K562 (cell line): ENCODE data around the gene ROBO1. TPM values are rescaled to one million over a fixed set of nuclear protein-coding genes. Genes with fewer than 3 reads are reported as not detected.

Experiments
- ATAC-seq: fragments of 200-7000 bp; cut with Tn5 transposase; 3 replicates; pipeline ENCODE4 v1.9.1; 2020; ENCODE audit warnings: moderate library complexity
- BruUV-seq: library from RNA; stranded (reverse); fragments of 400-500 nt; replicated peaks from 2 replicates; lab custom pipeline; 2021; lab: Mats Ljungman, UMichigan
- CTCF ChIA-PET: fragments of 300-600 bp; formaldehyde crosslinking; extraction: SDS; loops from one replicate; lab custom pipeline; 2021; ENCODE audit warnings: low intra/inter-chr PET ratio; lab: Yijun Ruan, JAX
- POLR2A ChIA-PET: fragments of 300-600, 350-650 bp; sonication (Branson Sonifier 250); formaldehyde crosslinking; extraction: SDS; loops from one replicate; lab custom pipeline; 2021; ENCODE audit warnings: antibody characterized with exemption, inconsistent platforms; lab: Yijun Ruan, JAX
- DNase-seq, 4 experiments: peaks; one replicate each; pipeline versions ENCODE4 v3.0.0 to v3.0.0-alpha.2; 2011 to 2018; ENCODE audit warnings: low spot score in 3 of 4, mixed read lengths in 3 of 4; ENCODE audit errors: extremely low read depth in 1 of 4
- FAIRE-seq: peaks from 2 replicates; lab custom pipeline; 2011; peaks lifted over from hg19 to GRCh38; lab: Jason Lieb, UNC
- H2AFZ ChIP-seq: 2 replicates; pipeline ENCODE4 v1.6.0; 2011; ENCODE audit warnings: low read depth, low read length, control low read depth, inconsistent platforms
- H3K27ac ChIP-seq: fragments of 200-600 bp; 3 replicates; pipeline ENCODE4 v1.8.0; 2011; ENCODE audit warnings: low read depth, mild to moderate bottlenecking, control low read depth, inconsistent platforms, low read length, moderate library complexity, mixed read lengths; ENCODE audit errors: extremely low read depth
- H3K27me3 ChIP-seq, 2 experiments: fragments of 300-600 bp in 1 of 2; 2 replicates in 1 of 2; 3 replicates in 1 of 2; pipeline versions ENCODE4 v1.6.0 to v1.8.0; 2011; ENCODE audit warnings: inconsistent platforms in 2 of 2, low read length in 2 of 2, mild to moderate bottlenecking in 1 of 2, mixed read lengths in 1 of 2, moderate library complexity in 1 of 2; ENCODE audit not compliant: control insufficient read depth in 2 of 2, insufficient read depth in 2 of 2
- H3K36me3 ChIP-seq: fragments of 300-600 bp; 3 replicates; pipeline ENCODE4 v1.8.0; 2011; ENCODE audit warnings: mild to moderate bottlenecking, low read length, inconsistent platforms; ENCODE audit not compliant: control insufficient read depth, insufficient read depth
- H3K4me1 ChIP-seq, 2 experiments: fragments of 200-600 bp in 1 of 2; replicated peaks in 1 of 2; 2 replicates in 1 of 2; 3 replicates in 1 of 2; pipeline versions ENCODE4 v1.5.1 to v1.8.0; 2011; ENCODE audit warnings: inconsistent platforms in 2 of 2, low read length in 2 of 2, mild to moderate bottlenecking in 1 of 2, mixed read lengths in 1 of 2, moderate library complexity in 1 of 2; ENCODE audit not compliant: control insufficient read depth in 2 of 2, insufficient read depth in 2 of 2
- H3K4me2 ChIP-seq: 2 replicates; pipeline ENCODE4 v1.6.1; 2011; ENCODE audit warnings: low read length, control low read depth, inconsistent platforms, mixed read lengths; ENCODE audit not compliant: insufficient read depth
- H3K4me3 ChIP-seq: fragments of 200-600 bp; sonication (generic), shearing (Covaris generic); 2 replicates; pipeline ENCODE4 v1.5.1; 2016; ENCODE audit warnings: control low read depth, inconsistent platforms
- H3K79me2 ChIP-seq: fragments of 200-600 bp; 3 replicates; pipeline ENCODE4 v1.8.0; 2011; ENCODE audit warnings: low read length, inconsistent platforms; ENCODE audit not compliant: control insufficient read depth, insufficient read depth
- H3K9ac ChIP-seq, 2 experiments: 2 replicates each; pipeline versions ENCODE4 v1.6.0 to v1.6.1; 2011; ENCODE audit warnings: low read depth in 2 of 2, low read length in 2 of 2, control low read depth in 1 of 2, inconsistent platforms in 1 of 2, mild to moderate bottlenecking in 1 of 2, mixed read lengths in 1 of 2; ENCODE audit not compliant: insufficient read depth in 1 of 2
- H3K9me1 ChIP-seq: one replicate; pipeline ENCODE4 v1.6.0; 2011; ENCODE audit warnings: inconsistent platforms, mild to moderate bottlenecking, low read length, moderate library complexity; ENCODE audit not compliant: control insufficient read depth, insufficient read depth
- H3K9me3 ChIP-seq: replicated peaks from 2 replicates; pipeline ENCODE4 v1.5.1; 2011; ENCODE audit warnings: low read depth, low read length, inconsistent platforms; ENCODE audit not compliant: control insufficient read depth, insufficient read depth
- H4K20me1 ChIP-seq: replicated peaks from 2 replicates; pipeline ENCODE4 v1.6.1; 2011; ENCODE audit warnings: low read length, inconsistent platforms, mixed read lengths; ENCODE audit not compliant: control insufficient read depth, insufficient read depth
- AFF4 ChIP-seq: sonication (generic); formaldehyde crosslinking; IDR thresholded peaks from 2 replicates; pipeline ENCODE4 v1.8.0; 2023; ENCODE audit warnings: mild to moderate bottlenecking, missing genetic modification reagents
- ATF3 ChIP-seq, 2 experiments: fragments of 450-650 bp in 1 of 2; sonication (generic) in 1 of 2; formaldehyde crosslinking in 1 of 2; IDR thresholded peaks in 1 of 2; conservative IDR thresholded peaks in 1 of 2; 2 replicates each; pipeline versions ENCODE4 v1.6.1 to v1.8.1; 2016 to 2023; ENCODE audit warnings: mild to moderate bottlenecking in 2 of 2, moderate library complexity in 2 of 2, inconsistent platforms in 1 of 2, missing genetic modification reagents in 1 of 2
- CEBPB ChIP-seq: fragments of 450-650 bp; IDR thresholded peaks from 2 replicates; pipeline ENCODE4 v1.6.1; 2016; ENCODE audit warnings: missing genetic modification characterization, missing compliant biosample characterization
- DDX20 ChIP-seq: fragments of 450-650 bp; IDR thresholded peaks from 2 replicates; pipeline ENCODE4 v1.6.1; 2016; ENCODE audit warnings: missing genetic modification characterization, low read depth, mild to moderate bottlenecking, missing compliant biosample characterization, moderate library complexity
- JUN ChIP-seq, 2 experiments: sonication (generic) in 1 of 2; formaldehyde crosslinking in 1 of 2; IDR thresholded peaks; 2 replicates each; pipeline versions ENCODE4 v1.6.1 to v1.8.0; 2012 to 2022; ENCODE audit warnings: borderline replicate concordance in 2 of 2, mild to moderate bottlenecking in 2 of 2, improper control_type of control experiment in 1 of 2, low read depth in 1 of 2, low read length in 1 of 2, missing genetic modification reagents in 1 of 2
- KHSRP ChIP-seq: fragments of 450-650 bp; IDR thresholded peaks from 2 replicates; pipeline ENCODE4 v1.6.1; 2017
- MAFG ChIP-seq: fragments of 450-650 bp; conservative IDR thresholded peaks from 2 replicates; pipeline ENCODE4 v1.6.1; 2016; ENCODE audit warnings: missing genetic modification characterization, missing compliant biosample characterization
- RBM15 ChIP-seq: fragments of 200-400 bp; formaldehyde crosslinking; IDR thresholded peaks from 2 replicates; pipeline ENCODE4 v1.6.1; 2018; ENCODE audit warnings: mild to moderate bottlenecking, low read length, moderate library complexity; ENCODE audit not compliant: insufficient read depth
- SUPT5H ChIP-seq: fragments of 450-650 bp; IDR thresholded peaks from 2 replicates; pipeline ENCODE4 v1.6.1; 2016
- TAL1 ChIP-seq: fragments of 450-650 bp; IDR thresholded peaks from 2 replicates; pipeline ENCODE4 v1.6.1; 2016; ENCODE audit warnings: mild to moderate bottlenecking
- TCF7 ChIP-seq: sonication (generic); IDR thresholded peaks from 2 replicates; pipeline ENCODE4 v1.6.1; 2016; ENCODE audit warnings: antibody characterized with exemption, borderline replicate concordance
- TGIF2 ChIP-seq: sonication (generic); formaldehyde crosslinking; IDR thresholded peaks from 2 replicates; pipeline ENCODE4 v1.8.1; 2022; ENCODE audit warnings: mild to moderate bottlenecking, missing genetic modification reagents, moderate library complexity
- U2AF1 ChIP-seq: fragments of 200-400 bp; formaldehyde crosslinking; optimal IDR thresholded peaks from 2 replicates; pipeline ENCODE3; 2017; ENCODE audit warnings: mild to moderate bottlenecking, low read depth, low read length, moderate library complexity
- ZC3H11A ChIP-seq: IDR thresholded peaks from 2 replicates; pipeline ENCODE4 v1.6.1; 2012; ENCODE audit warnings: low read depth, low read length, improper control_type of control experiment
- ZNF507 ChIP-seq: conservative IDR thresholded peaks from 2 replicates; pipeline ENCODE4 v1.6.1; 2017; ENCODE audit warnings: missing genetic modification characterization, missing compliant biosample characterization
- ZNF57 ChIP-seq: fragments of 450-650 bp; formaldehyde crosslinking; IDR thresholded peaks from 2 replicates; pipeline ENCODE4 v1.4.0; 2020; ENCODE audit warnings: mild to moderate bottlenecking, moderate library complexity
- ZNF764 ChIP-seq: fragments of 250-450 bp; sonication (Bioruptor Pico); IDR thresholded peaks from 2 replicates; pipeline ENCODE4 v1.4.0; 2020; ENCODE audit warnings: low read depth, mild to moderate bottlenecking, moderate library complexity
- WGBS: fragments of 100-300 bp; shearing (Covaris generic); methylation state at CpG from one replicate; pipeline ENCODE4 v1.1.6; 2016; ENCODE audit warnings: low coverage, mixed read lengths; ENCODE audit not compliant: insufficient coverage; ENCODE audit errors: missing lambda C conversion rate; 5-methylcytosine and 5-hydroxymethylcytosine counted together
- in situ Hi-C: fragments of 300-500 bp; cut with MboI; formaldehyde crosslinking; loops from 4 replicates; pipeline ENCODE4 v1.15.0; 2018; ENCODE audit warnings: inconsistent platforms, mixed read lengths
- intact Hi-C: fragments of 100-400 bp; cut with micrococcal nuclease; formaldehyde crosslinking; loops from 2 replicates; pipeline ENCODE4 v1.14.2; 2022
- polyA plus RNA-seq, 8 experiments: library from polyadenylated mRNA; depleted of rRNA in 4 of 8; stranded (reverse) in 5 of 8; unstranded in 3 of 8; fragments of >200 nt; fragmentation: Nextera tagmentation in 2 of 8; fragmentation: Illumina TruSeq in 1 of 8; extraction: Ambion mirVana in 2 of 8; extraction: Trizol in 1 of 8; gene quantifications; 2 replicates each; pipeline versions ENCODE4 v1.2.1 to v1.2.3, GENCODE V29; 2011 to 2014; ENCODE audit warnings: inconsistent platforms in 1 of 8, missing spikeins in 1 of 8
- total RNA-seq, 7 experiments: library from RNA; depleted of rRNA in 6 of 7; stranded (reverse); fragments of >200 nt in 6 of 7; fragmentation: Illumina TruSeq in 2 of 7; extraction: Trizol in 2 of 7; gene quantifications; 2 replicates each; pipeline versions ENCODE4 v1.2.1 to v1.2.3, GENCODE V29; 2011 to 2021; ENCODE audit warnings: low replicate concordance in 1 of 7

ROBO1 gene
- total and polyA plus RNA-seq, 9 of the 15 experiments (the other 6 are each of a cell fraction or from before 2014, with no cell fraction given), result 0.01 to 0.53 (median 0.17) TPM; not detected in 5

DNA sequence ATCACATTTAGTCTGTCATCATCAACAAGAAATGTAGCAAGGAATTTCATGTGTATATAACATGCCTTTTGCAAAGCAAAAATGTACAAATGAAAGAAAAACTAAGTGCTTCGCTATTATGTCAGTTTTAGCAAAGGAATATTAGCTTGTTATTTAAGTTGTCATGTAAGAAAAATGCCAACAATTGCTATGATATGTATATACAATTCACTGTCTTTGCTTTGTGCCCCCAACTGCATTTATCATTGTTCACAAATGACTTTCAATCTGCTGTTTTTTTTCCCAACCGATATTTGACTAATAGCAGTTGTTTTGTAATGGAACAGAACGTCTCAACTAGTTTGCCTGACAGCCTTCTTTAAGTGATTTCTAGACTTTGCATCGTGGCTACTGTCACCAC, 207.1 kb downstream of the ROBO1 start (continued):
- TF ChIP-seq AFF4 (CRISPR knock-in tag), result no peak

- ATAC-seq (no peak), FAIRE-seq (no peak), DNase-seq (no peak)
- Histone ChIP-seq H3K4me2 (no peak overlapping the region), H3K79me2 (no peaks in the 10 kb centered on the region), H4K20me1 (no peaks in the 10 kb centered on the region), H3K4me1 (no peaks in the 10 kb centered on the region), H3K36me3 (no peaks in the 10 kb centered on the region), H3K4me3 (no peak overlapping the region), H3K27ac (no peak overlapping the region), H3K27me3 (no peaks in the 10 kb centered on the region), H3K9me1 (no peaks in the 10 kb centered on the region), H3K9ac (no peak overlapping the region), H2AFZ (no peak overlapping the region), H3K9me3 (no peaks in the 10 kb centered on the region)
- CTCF ChIA-PET, result no interaction called here
- WGBS, result 3% methylated on average over 6 of the region's 6 CpGs
- POLR2A ChIA-PET, result no interaction called here
- BruUV-seq, result no TSS peak
- in situ Hi-C loops, result no loop called here
- intact Hi-C loops, result no loop called here
- TF ChIP-seq SUPT5H (no peak), ATF3 (IDR thresholded peaks at IDR 0.05) (no peak), ATF3 (CRISPR knock-in tag; conservative IDR thresholded peaks at IDR 0.05) (no peak), TGIF2 (CRISPR knock-in tag) (no peak), ZNF764 (CRISPR knock-in tag) (no peak), TAL1 (no peak), RBM15 (no peak), TCF7 (no peak), JUN (IDR thresholded peaks at IDR 0.05; ENCODE audit: borderline replicate concordance, low read depth, low read length) (no peak), JUN (CRISPR knock-in tag; IDR thresholded peaks at IDR 0.05; ENCODE audit: borderline replicate concordance) (no peak), CEBPB (tag) (no peak), MAFG (tag) (no peak), ZNF507 (no peak), ZNF57 (CRISPR knock-in tag) (no peak), KHSRP (no peak), DDX20 (no peak), ZC3H11A (no peak), U2AF1 (no peak)
Observed at GRCh38 chr3:79558943-79559342, 208.9 kb downstream of the ROBO1 start.
